ENCODE measurements around the gene MYRIP. TPM values are rescaled to one million over a fixed set of nuclear protein-coding genes. Genes with fewer than 3 reads are reported as not detected.
"Not testable (repeated sequence)": the region's sequence is repeated elsewhere in the genome, so short reads cannot be mapped to it uniquely, and the experiment has no call there.

Gene MYRIP
- total RNA-seq, 1 experiment from 2014 or later = 0.44 TPM

DNA sequence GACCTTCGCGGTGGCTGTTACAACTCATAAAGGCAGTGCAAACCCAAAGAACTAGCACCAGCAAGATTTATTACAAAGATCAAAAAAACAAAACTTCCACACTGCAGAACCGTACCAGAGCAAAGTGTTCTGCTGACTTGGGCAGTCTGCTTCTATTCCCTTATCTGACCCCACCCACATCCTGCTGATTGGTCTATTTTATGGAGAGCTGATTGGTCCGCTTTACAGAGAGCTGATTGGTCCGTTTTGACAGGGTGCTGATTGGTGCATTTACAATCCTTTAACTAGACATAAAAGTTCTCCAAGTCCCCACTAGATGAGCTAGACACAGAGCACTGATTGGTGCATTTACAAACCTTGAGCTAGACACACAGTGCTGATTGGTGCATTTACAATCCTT is 31.2 kb upstream of the MYRIP start:
- RAD21 ChIA-PET (ENCODE audit: low non-redundant PET in 1 of 2, low total read pairs in 2 of 2, uncharacterized antibody in 2 of 2, unreplicated experiment in 2 of 2); H3K9me2 ChIP-seq (ENCODE audit: insufficient read depth); CTCF ChIA-PET; H3K9me3 ChIP-seq (ENCODE audit: control insufficient read depth in 1 of 2, insufficient read depth in 1 of 2, low read depth in 1 of 2, low read length in 2 of 2); H3K79me2 ChIP-seq (ENCODE audit: insufficient read depth, low read length); H3K4me2 ChIP-seq (ENCODE audit: low read length); DNase-seq (ENCODE audit: low read depth, low spot score); H3K27ac ChIP-seq (ENCODE audit: low read depth, low read length); H3K36me3 ChIP-seq (ENCODE audit: control insufficient read depth in 1 of 2, insufficient read depth in 2 of 2, low read length in 2 of 2); ATAC-seq; H2AFZ ChIP-seq (ENCODE audit: low read depth, low read length, poor library complexity, severe bottlenecking); H3K4me1 ChIP-seq (ENCODE audit: control insufficient read depth in 1 of 2, insufficient read depth in 2 of 2, low read length in 2 of 2); BruUV-seq (replicated peaks); intact Hi-C loops (cut with micrococcal nuclease); POLR2A ChIA-PET; H3K9ac ChIP-seq (ENCODE audit: low read length); H4K20me1 ChIP-seq (ENCODE audit: insufficient read depth); H3K4me3 ChIP-seq (replicated peaks in 1 of 2; ENCODE audit: low read depth in 1 of 2, low read length in 2 of 2): not testable (repeated sequence)
- peaks cover 14% of the 10 kb centered on the region for H3K27me3 ChIP-seq (ENCODE audit: insufficient read depth, low read length)

DNA sequence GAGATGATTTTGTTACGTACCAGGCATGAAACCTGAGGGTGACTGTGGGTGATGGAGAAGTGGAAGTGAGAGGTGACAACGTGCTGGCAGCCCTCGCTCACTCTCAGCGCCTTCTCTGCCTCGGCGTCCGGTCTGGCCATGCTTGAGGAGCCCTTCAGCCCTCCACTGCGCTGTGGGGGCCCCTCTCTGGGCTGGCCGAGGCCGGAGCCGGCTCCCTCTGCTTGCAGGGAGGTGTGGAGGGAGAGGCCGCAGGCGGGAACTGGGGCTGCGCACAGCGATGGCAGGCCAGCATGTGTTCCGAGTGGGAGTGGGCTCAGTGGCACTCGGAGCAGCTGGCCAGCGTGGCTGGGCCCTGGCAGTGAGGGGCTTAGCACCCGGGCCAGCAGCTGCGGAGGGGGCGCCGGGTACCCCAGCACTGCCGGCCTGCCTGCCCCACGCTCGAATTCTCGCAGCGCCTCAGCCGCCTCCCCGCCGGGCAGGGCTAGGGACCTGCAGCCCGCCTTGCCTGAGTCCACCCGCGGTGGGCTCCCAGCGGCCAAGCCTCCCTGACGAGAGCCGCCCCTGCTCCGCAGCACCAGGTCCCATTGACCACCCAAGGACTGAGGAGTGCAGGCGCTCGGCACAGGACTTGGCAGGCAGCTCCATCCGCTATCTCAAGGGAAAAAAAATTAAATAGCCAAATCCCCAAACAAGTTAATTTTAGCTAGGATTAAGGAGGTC is 29.7 kb upstream of the MYRIP start:
- H3K4me2 ChIP-seq (ENCODE audit: low read length) = no peak overlapping the region
- intact Hi-C loops (cut with micrococcal nuclease) = no loop called here
- TF ChIP-seq JUND (IDR thresholded peaks at IDR 0.05) (no peak), EZH2phosphoT487 (IDR thresholded peaks at IDR 0.05; ENCODE audit: borderline replicate concordance) (no peak), POLR2AphosphoS5 (IDR thresholded peaks at IDR 0.05; ENCODE audit: low read depth, low read length) (no peak), TCF7L2 (IDR thresholded peaks at IDR 0.05; ENCODE audit: borderline replicate concordance, extremely low read depth, insufficient read depth, insufficient read length) (no peak), YY1 (IDR thresholded peaks at IDR 0.05; ENCODE audit: extremely low read depth, insufficient replicate concordance, low read depth, low read length) (no peak), ZFX (IDR thresholded peaks at IDR 0.05) (no peak), POLR2A (IDR thresholded peaks at IDR 0.05; ENCODE audit: borderline replicate concordance, extremely low read depth, insufficient read depth, insufficient read length) (no peak), FOSL1 (IDR thresholded peaks at IDR 0.05; ENCODE audit: low read depth) (no peak), CEBPB (IDR thresholded peaks at IDR 0.05; ENCODE audit: low read depth) (no peak), SP1 (IDR thresholded peaks at IDR 0.05; ENCODE audit: low read depth) (no peak), RAD21 (IDR thresholded peaks at IDR 0.05; ENCODE audit: low read depth) (no peak), CBX3 (IDR thresholded peaks at IDR 0.05; ENCODE audit: low read depth) (no peak), SIN3A (IDR thresholded peaks at IDR 0.05; ENCODE audit: low read depth) (no peak)
- TF ChIP-seq, protein P1, sequence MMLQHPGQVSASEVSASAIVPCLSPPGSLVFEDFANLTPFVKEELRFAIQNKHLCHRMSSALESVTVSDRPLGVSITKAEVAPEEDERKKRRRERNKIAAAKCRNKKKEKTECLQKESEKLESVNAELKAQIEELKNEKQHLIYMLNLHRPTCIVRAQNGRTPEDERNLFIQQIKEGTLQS (IDR thresholded peaks at IDR 0.05) = no peak
- TF ChIP-seq, protein P2, sequence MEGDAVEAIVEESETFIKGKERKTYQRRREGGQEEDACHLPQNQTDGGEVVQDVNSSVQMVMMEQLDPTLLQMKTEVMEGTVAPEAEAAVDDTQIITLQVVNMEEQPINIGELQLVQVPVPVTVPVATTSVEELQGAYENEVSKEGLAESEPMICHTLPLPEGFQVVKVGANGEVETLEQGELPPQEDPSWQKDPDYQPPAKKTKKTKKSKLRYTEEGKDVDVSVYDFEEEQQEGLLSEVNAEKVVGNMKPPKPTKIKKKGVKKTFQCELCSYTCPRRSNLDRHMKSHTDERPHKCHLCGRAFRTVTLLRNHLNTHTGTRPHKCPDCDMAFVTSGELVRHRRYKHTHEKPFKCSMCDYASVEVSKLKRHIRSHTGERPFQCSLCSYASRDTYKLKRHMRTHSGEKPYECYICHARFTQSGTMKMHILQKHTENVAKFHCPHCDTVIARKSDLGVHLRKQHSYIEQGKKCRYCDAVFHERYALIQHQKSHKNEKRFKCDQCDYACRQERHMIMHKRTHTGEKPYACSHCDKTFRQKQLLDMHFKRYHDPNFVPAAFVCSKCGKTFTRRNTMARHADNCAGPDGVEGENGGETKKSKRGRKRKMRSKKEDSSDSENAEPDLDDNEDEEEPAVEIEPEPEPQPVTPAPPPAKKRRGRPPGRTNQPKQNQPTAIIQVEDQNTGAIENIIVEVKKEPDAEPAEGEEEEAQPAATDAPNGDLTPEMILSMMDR (IDR thresholded peaks at IDR 0.05 in 2 of 3, conservative IDR thresholded peaks at IDR 0.05 in 1 of 3; ENCODE audit: borderline replicate concordance in 1 of 3, insufficient read depth in 1 of 3, low read depth in 2 of 3, low read length in 2 of 3) = no peak
- TF ChIP-seq, protein P3, sequence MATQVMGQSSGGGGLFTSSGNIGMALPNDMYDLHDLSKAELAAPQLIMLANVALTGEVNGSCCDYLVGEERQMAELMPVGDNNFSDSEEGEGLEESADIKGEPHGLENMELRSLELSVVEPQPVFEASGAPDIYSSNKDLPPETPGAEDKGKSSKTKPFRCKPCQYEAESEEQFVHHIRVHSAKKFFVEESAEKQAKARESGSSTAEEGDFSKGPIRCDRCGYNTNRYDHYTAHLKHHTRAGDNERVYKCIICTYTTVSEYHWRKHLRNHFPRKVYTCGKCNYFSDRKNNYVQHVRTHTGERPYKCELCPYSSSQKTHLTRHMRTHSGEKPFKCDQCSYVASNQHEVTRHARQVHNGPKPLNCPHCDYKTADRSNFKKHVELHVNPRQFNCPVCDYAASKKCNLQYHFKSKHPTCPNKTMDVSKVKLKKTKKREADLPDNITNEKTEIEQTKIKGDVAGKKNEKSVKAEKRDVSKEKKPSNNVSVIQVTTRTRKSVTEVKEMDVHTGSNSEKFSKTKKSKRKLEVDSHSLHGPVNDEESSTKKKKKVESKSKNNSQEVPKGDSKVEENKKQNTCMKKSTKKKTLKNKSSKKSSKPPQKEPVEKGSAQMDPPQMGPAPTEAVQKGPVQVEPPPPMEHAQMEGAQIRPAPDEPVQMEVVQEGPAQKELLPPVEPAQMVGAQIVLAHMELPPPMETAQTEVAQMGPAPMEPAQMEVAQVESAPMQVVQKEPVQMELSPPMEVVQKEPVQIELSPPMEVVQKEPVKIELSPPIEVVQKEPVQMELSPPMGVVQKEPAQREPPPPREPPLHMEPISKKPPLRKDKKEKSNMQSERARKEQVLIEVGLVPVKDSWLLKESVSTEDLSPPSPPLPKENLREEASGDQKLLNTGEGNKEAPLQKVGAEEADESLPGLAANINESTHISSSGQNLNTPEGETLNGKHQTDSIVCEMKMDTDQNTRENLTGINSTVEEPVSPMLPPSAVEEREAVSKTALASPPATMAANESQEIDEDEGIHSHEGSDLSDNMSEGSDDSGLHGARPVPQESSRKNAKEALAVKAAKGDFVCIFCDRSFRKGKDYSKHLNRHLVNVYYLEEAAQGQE (IDR thresholded peaks at IDR 0.05; ENCODE audit: low read depth) = no peak

More for the DNA sequence above, 29.7 kb upstream of the MYRIP start:
- Histone ChIP-seq H3K27me3 (ENCODE audit: insufficient read depth, low read length) (peaks cover 16% of the 10 kb centered on the region), H3K4me3 (replicated peaks in 1 of 2; ENCODE audit: low read depth in 1 of 2, low read length in 2 of 2) (no peak overlapping the region), H3K36me3 (ENCODE audit: control insufficient read depth in 1 of 2, insufficient read depth in 2 of 2, low read length in 2 of 2) (no peaks in the 10 kb centered on the region), H3K9ac (ENCODE audit: low read length) (no peak overlapping the region), H3K9me3 (ENCODE audit: control insufficient read depth in 1 of 2, insufficient read depth in 1 of 2, low read depth in 1 of 2, low read length in 2 of 2) (no peaks in the 10 kb centered on the region), H3K4me1 (ENCODE audit: control insufficient read depth in 1 of 2, insufficient read depth in 2 of 2, low read length in 2 of 2) (no peaks in the 10 kb centered on the region), H3K9me2 (ENCODE audit: insufficient read depth) (no peaks in the 10 kb centered on the region), H4K20me1 (ENCODE audit: insufficient read depth) (no peaks in the 10 kb centered on the region), H3K79me2 (ENCODE audit: insufficient read depth, low read length) (no peaks in the 10 kb centered on the region), H2AFZ (ENCODE audit: low read depth, low read length, poor library complexity, severe bottlenecking) (no peak overlapping the region), H3K27ac (ENCODE audit: low read depth, low read length) (no peak overlapping the region)
- ChIA-PET RAD21 (ENCODE audit: low non-redundant PET in 1 of 2, low total read pairs in 2 of 2, uncharacterized antibody in 2 of 2, unreplicated experiment in 2 of 2) (no interaction called here), POLR2A (no interaction called here), CTCF (interaction anchor here (0.8 kb wide), 1 partner anchor 33 kb away, joined by 4 read pairs; no protein-coding TSS in a partner anchor)
- no peak for DNase-seq (ENCODE audit: low read depth, low spot score)
- ATAC-seq = no peak
- no TSS peak for BruUV-seq (replicated peaks)

Measured in HCT116 (cell line).